Fibroblast of peridontal ligament (primary cell): ENCODE results near the gene RHOD.

Source experiments
- DNase-seq: peaks from one replicate; pipeline ENCODE4 v3.0.0-alpha.2; 2010; ENCODE audit errors: extremely low read depth

RHOD gene, protein sequence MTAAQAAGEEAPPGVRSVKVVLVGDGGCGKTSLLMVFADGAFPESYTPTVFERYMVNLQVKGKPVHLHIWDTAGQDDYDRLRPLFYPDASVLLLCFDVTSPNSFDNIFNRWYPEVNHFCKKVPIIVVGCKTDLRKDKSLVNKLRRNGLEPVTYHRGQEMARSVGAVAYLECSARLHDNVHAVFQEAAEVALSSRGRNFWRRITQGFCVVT

DNA sequence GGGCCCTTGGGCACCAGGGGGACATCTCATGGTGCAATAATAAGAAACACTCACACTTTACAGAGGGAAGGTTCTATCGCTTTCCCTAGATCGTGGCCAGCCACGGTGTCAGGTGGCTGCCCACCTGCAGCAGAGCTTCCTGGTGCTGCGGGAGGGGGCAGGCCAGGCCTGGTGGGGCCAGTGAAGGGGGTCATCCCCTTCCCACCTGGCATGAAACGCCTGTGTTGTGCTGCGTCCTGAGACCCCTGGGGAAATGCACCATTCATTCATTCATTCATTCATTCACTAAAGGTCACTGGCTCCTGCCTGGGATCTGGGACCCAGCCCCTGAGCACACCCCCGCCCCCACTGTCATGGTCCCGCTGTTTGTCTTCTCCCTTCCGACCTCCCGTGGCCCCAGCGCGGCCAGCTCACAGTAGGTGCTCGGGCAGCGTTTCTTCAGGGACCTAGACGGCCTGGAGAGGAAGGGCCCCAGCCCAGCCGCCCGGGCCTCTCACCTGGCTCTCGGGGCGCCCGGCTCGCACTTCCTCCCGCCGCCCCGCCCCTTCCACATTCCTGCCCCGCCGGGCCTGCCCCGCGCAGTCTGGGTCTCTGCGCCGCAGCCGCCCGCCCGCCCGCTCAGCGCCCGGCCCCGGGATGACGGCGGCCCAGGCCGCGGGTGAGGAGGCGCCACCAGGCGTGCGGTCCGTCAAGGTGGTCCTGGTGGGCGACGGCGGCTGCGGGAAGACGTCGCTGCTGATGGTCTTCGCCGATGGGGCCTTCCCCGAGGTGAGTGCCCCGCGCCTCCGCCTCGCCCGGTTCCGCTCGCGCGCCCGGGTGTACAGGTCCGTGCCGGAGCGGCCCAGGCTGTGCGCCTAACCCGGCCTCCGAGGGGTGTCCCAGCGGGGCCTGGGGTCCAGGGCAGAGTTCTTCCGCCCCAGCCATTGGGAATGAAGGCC is at the start of gene RHOD:
Gene RHOD, plus strand, starts transcription at position 581 of the 938 bp plus-strand sequence. Its CDS starts 56 bp downstream, at position 637.
- no peak for DNase-seq

- DNase-seq, result no peak
Observed at GRCh38 chr11:67007126-67007525, 49.5 kb upstream of the RHOD start.

GRCh38 chr11:67010296-67010905 is 46.2 kb upstream of the RHOD start:
- no peak for DNase-seq

- DNase-seq, result no peak
Observed at GRCh38 chr11:67013511-67014045, 43.1 kb upstream of the RHOD start.

- DNase-seq, result no peak
Observed at GRCh38 chr11:67014343-67014742, 42.3 kb upstream of the RHOD start.

DNA sequence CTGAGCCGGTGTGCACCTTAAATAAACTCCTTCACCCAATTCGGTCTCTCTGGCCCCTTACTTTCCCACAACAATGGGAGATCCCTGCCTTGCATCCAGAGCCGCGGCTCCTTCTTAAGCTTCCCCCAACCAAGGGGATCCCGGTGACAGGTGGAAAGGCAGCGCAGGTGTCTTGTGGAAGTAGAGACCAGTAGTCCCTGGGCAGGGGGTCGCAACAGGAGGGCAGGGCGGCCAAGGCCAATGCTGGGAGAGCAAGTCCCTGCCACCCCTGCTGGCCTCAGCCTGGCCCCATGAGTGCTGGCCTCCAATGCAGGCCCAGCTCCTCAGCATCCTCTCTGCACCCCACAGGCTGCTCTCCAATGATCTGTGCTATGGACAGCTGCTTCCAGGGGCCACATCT is 41.6 kb upstream of the RHOD start:
- DNase-seq, result no peak

DNA sequence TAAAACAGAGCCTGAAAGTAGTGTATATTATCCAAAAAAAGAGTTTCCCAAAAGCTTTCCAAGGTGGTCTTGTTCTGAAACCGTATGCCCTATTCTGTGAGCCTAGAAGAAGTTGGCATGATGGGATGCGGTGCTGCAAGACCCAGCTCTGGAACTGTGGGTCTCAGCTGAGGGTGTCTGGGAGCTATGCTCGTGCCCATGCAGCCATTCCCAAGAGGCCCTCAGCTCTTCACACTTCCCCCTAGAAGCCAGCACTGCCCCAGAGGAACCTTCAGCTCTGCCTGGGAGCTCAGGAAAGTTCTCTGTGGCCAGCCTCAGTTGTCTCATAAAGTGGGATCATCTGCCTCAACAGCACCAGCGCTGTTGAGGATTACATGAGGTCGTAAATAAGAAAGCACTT is 40.1 kb upstream of the RHOD start:
- DNase-seq, result no peak

- DNase-seq, result no peak
Observed at GRCh38 chr11:67020949-67021348, 35.7 kb upstream of the RHOD start.

GRCh38 chr11:67022341-67022933 is 34.2 kb upstream of the RHOD start:
- DNase-seq, result no peak

GRCh38 chr11:67022961-67023956 is 33.4 kb upstream of the RHOD start, which contains the start of gene SYT12:
TSS of gene SYT12 (plus strand) at chr11:67023134. CDS start at chr11:67030145, 7,011 bp downstream.
- no peak for DNase-seq

DNA sequence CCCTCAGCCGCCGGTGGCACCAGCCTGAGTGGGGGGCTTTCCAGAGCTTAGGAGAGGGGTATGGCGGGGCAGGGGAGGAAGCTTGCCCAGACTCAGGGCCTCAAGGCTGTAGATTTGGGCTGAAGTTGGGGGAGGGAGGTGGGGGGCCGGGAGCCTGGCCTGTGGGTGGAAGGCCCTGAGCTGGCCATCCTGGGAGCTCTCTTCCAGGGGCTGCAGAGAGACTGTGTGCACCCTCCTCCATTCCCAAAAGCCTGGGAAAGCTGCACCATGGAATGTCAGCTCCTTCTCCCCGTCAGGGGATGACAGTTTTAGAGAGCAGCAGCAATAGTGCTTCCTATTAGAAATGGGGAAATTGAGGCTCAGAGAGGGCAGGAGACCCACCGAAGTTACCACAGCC is 32.7 kb upstream of the RHOD start:
- no peak for DNase-seq

GRCh38 chr11:67024410-67024809 is 32.2 kb upstream of the RHOD start:
- DNase-seq, result no peak

DNA sequence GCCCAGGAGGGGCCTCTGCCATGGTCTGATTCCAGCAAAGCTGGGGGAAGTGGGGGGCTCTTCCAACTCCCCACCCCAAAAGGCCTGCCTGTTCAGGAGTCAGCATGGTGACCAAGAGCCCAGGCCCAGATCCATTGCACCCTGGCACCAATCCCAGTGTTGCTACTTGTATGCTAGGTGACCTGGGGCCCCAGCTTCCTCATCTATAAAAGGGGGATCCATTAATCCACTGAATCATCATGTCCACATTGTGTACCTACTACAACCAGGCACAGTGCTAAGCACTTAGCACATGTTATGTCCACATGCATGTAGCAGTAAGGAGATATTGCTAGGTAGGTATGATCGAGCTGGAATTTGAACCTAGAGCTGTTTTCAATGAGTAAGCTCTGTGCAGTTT is 31.7 kb upstream of the RHOD start:
- DNase-seq, result no peak

DNA sequence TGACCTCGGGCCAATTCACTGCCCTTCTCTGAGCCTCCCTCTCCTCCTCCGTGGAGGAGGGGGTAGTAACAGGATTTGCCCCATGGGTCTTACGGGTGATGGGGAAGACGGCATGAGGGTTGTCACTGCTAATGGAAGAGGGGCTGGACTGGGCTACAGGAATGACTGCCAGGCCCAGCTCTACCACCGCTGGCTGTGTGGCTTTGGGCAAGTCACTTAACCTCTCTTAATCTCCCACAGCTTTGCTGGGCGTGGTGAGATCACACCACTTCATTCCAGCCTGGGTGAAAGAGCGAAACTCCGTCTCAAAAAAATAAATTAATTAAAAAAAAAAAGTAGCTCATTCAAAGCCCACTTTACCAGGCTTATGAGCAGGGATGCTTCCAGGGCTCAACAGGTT is 30.9 kb upstream of the RHOD start:
- DNase-seq, result no peak

GRCh38 chr11:67026941-67027340 is 29.7 kb upstream of the RHOD start:
- DNase-seq, result no peak

- DNase-seq, result no peak
Observed at GRCh38 chr11:67027483-67027930, 29.1 kb upstream of the RHOD start.

DNA sequence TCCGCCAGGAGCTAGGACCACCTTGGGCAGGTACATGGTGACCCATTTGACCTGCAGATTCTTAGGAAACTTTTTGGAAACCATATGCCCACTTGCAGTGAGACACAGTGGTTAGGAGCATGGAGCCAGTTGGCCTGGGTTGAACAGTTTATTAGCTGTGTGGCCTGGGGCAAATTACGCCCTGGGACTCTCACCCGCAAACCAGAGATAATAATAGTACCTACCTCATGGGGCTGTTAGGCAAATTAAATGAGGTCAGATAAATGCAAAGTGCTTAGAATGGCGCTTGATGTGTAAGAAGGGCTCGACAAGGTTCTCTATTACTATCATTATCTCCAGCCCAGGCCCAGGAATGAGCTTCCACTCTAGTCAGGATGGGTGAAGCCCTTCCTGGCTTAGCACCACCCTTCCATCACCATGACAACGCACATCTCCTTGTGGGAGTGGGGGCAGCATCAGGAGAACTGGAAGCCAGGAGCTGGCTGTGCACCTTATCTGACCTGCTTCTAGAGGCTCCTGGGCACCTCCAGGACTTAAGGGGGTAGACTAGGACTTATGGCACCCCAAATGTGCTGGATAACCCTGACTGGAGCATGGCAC is 28.6 kb upstream of the RHOD start:
- DNase-seq, result no peak

- no peak for DNase-seq
Observed at GRCh38 chr11:67029146-67029545, 27.5 kb upstream of the RHOD start.

DNA sequence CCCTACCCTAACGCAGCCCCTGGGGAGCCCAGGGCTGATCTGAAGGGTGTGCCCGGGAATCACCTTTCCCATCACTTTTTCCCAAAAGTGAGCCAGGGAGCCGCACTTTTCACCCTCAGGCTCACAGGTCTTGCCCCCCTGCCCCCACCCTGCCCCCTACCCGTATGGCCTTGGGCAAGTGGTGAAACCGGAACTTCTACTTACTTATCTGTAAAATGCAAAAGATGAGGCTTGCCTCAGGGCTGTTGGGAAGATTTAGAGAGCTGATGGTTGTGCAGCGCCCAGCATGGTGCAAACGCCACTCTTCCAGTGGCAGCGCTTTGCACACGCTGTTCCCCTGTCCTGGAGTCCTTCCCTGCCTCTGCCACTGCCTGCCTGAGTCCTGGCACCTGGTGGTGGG is 25.7 kb upstream of the RHOD start:
- no peak for DNase-seq
